HUDEP-2 (cell line): Measurements from ENCODE around the gene MBTD1.
"Not testable (repeated sequence)": the region's sequence is repeated elsewhere in the genome, so short reads cannot be mapped to it uniquely, and the experiment has no call there.

ENCODE experiments used
- DNase-seq, 76 experiments: peaks; one replicate each; lab custom pipeline; 2025; ENCODE audit not compliant: unreplicated experiment in 76 of 76; lab: John Stamatoyannopoulos, UW

MBTD1 gene

GRCh38 chr17:51191895-51192294 is 68.0 kb downstream of the MBTD1 start:
- DNase-seq = no peak

- DNase-seq = no peak
Measured at GRCh38 chr17:51189628-51190027, 70.2 kb downstream of the MBTD1 start.

GRCh38 chr17:51189162-51189561 is 70.7 kb downstream of the MBTD1 start:
- DNase-seq = no peak

- DNase-seq = no peak
Measured at GRCh38 chr17:51188271-51188833, 71.5 kb downstream of the MBTD1 start.

- no peak for DNase-seq
Measured at GRCh38 chr17:51185763-51186332, 74.0 kb downstream of the MBTD1 start.

GRCh38 chr17:51184124-51184523 is 75.7 kb downstream of the MBTD1 start:
- no peak for DNase-seq

- DNase-seq = no peak
Measured at GRCh38 chr17:51180486-51180885, 79.4 kb downstream of the MBTD1 start.

GRCh38 chr17:51172030-51172429 is 87.8 kb downstream of the MBTD1 start:
- not testable (repeated sequence) for DNase-seq

- no peak for DNase-seq
Measured at GRCh38 chr17:51170736-51171135, 89.1 kb downstream of the MBTD1 start.

GRCh38 chr17:51169340-51169739 is 90.5 kb downstream of the MBTD1 start:
- no peak for DNase-seq

- peak in 51 of 76 experiments; percentile 8 to 66 (median 37) for DNase-seq
Measured at GRCh38 chr17:51166987-51167931, 92.6 kb downstream of the MBTD1 start.

GRCh38 chr17:51166198-51166986 is 93.5 kb downstream of the MBTD1 start, which contains the start of gene NME2:
TSS of gene NME2 (plus strand) at chr17:51166411. CDS start at chr17:51166831, 420 bp downstream.
- peak in 74 of 76 experiments; percentile 17 to 91 (median 74) for DNase-seq

- DNase-seq = peak in 9 of 76 experiments; percentile 20 to 44 (median 33)
Measured at GRCh38 chr17:51165680-51166197, 94.1 kb downstream of the MBTD1 start.

- peak in 1 of 76 experiments; percentile 5 for DNase-seq
Measured at GRCh38 chr17:51164911-51165679, 94.8 kb downstream of the MBTD1 start.

- DNase-seq = no peak
Measured at GRCh38 chr17:51161541-51161940, 98.3 kb downstream of the MBTD1 start.

- no peak for DNase-seq
Measured at GRCh38 chr17:51159604-51160003, 100.2 kb downstream of the MBTD1 start.

- no peak for DNase-seq
Measured at GRCh38 chr17:51155416-51155815, 104.4 kb downstream of the MBTD1 start.

GRCh38 chr17:51154176-51154575 is 105.7 kb downstream of the MBTD1 start:
- DNase-seq = peak in 4 of 76 experiments; percentile 18 to 49 (median 21)

- DNase-seq = peak; percentile 27 to 99 (median 96)
Measured at GRCh38 chr17:51153210-51154072, 106.4 kb downstream of the MBTD1 start, which contains the start of gene NME1. TSS of gene NME1 (plus strand) at chr17:51153559. CDS start at chr17:51155655, 2,096 bp downstream.
